Measurements from ENCODE around the gene MAP3K19. TPM values are rescaled to one million over a fixed set of nuclear protein-coding genes. Genes with fewer than 3 reads are reported as not detected.
A peak's percentile ranks its signal among the peaks of the same experiment; 100 is the strongest.

The MAP3K19 gene
- total RNA-seq, 1 donor from 2014 or later, result not detected

DNA sequence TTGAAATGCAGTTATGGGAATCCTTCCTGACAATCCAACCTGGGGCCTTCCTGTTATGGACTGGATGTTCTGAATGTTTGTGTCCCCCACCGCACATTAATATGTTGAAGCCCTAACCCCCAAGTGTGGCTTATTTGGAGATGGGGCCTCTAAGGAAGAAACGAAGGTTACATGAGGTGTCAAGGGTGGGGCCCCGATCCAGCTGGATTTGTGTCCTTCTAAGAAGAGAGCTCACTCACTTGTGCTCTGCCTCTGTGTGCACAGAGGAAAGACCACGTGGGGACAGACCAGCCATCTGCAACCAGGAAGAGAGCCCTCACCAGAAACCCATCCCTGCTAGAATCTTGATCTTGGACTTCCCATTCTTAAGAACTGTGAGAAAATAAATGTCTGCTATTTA, 44.4 kb downstream of the MAP3K19 start:
- TF ChIP-seq, protein P1, sequence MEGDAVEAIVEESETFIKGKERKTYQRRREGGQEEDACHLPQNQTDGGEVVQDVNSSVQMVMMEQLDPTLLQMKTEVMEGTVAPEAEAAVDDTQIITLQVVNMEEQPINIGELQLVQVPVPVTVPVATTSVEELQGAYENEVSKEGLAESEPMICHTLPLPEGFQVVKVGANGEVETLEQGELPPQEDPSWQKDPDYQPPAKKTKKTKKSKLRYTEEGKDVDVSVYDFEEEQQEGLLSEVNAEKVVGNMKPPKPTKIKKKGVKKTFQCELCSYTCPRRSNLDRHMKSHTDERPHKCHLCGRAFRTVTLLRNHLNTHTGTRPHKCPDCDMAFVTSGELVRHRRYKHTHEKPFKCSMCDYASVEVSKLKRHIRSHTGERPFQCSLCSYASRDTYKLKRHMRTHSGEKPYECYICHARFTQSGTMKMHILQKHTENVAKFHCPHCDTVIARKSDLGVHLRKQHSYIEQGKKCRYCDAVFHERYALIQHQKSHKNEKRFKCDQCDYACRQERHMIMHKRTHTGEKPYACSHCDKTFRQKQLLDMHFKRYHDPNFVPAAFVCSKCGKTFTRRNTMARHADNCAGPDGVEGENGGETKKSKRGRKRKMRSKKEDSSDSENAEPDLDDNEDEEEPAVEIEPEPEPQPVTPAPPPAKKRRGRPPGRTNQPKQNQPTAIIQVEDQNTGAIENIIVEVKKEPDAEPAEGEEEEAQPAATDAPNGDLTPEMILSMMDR (IDR thresholded peaks at IDR 0.05; ENCODE audit: insufficient read depth, low read length, severe bottlenecking), result no peak
- DNase-seq (ENCODE audit: low read depth), result no peak
- Histone ChIP-seq H3K36me3 (ENCODE audit: control insufficient read depth, insufficient read depth, low read length) (no peaks in the 10 kb centered on the region), H3K4me3 (ENCODE audit: low read depth, low read length) (no peak overlapping the region), H3K27me3 (ENCODE audit: control insufficient read depth, insufficient read depth, low read length) (peaks cover 5% of the 10 kb centered on the region)
- FAIRE-seq, result no peak

DNA sequence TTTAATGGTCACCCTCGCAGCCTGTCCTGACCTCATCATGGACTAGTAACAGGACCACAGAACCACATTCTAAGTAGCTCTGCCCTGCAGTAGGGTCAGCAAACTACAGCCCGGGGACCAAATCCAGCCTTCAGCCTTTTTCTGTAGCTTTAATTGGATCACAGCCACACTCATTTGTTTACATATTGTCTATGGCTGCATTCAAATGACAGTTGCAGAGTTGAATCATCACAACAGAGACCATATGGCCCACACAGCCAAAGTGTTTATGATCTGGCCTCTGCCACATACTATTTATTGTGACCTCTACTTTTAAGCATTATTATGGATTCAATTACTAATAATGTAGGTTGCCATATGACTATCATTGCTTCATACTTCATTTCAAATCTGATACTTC, 47.7 kb downstream of the MAP3K19 start:
- no peaks in the 10 kb centered on the region for H3K27me3 ChIP-seq (ENCODE audit: control insufficient read depth, insufficient read depth, low read length)
- no peak overlapping the region for H3K4me3 ChIP-seq (ENCODE audit: low read depth, low read length)
- TF ChIP-seq, protein P1 (IDR thresholded peaks at IDR 0.05; ENCODE audit: insufficient read depth, low read length, severe bottlenecking), result no peak
- no peaks in the 10 kb centered on the region for H3K36me3 ChIP-seq (ENCODE audit: control insufficient read depth, insufficient read depth, low read length)
- FAIRE-seq, result no peak
- no peak for DNase-seq (ENCODE audit: low read depth)

DNA sequence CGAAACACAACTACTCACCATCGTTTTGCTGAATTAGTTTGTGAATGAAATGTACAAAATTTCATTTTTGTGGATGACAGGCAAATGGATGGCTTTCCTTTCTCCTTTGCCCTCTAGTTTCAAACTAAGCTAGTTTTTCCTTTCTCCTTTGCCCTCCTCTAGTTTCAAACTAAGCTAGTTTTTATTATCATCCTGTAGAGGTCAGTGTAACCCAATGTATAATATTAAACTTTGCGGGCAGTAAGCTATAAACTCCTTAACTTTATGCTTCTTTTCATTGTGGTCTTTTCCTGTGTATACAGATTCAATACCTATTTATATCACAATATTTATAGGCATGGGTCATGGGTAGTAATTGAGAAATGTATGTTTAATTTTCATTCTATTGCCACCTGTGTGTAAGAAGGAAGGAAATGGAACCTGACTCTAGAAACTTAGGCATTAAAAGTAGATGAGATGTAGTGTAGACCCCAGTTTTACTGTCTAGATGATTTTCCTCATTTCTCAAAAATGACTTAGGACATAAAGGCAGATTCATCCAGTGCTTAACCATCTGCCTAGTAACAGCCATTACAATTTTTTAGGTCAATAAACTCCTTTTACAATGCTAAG, 58.1 kb downstream of the MAP3K19 start:
- Histone ChIP-seq H3K4me3 (ENCODE audit: low read depth, low read length) (no peak overlapping the region), H3K27me3 (ENCODE audit: control insufficient read depth, insufficient read depth, low read length) (no peaks in the 10 kb centered on the region), H3K36me3 (ENCODE audit: control insufficient read depth, insufficient read depth, low read length) (no peaks in the 10 kb centered on the region)
- TF ChIP-seq, protein P1 (IDR thresholded peaks at IDR 0.05; ENCODE audit: insufficient read depth, low read length, severe bottlenecking), result peak; percentile 39
- FAIRE-seq, result no peak
- DNase-seq (ENCODE audit: low read depth), result peak; percentile 28

DNA sequence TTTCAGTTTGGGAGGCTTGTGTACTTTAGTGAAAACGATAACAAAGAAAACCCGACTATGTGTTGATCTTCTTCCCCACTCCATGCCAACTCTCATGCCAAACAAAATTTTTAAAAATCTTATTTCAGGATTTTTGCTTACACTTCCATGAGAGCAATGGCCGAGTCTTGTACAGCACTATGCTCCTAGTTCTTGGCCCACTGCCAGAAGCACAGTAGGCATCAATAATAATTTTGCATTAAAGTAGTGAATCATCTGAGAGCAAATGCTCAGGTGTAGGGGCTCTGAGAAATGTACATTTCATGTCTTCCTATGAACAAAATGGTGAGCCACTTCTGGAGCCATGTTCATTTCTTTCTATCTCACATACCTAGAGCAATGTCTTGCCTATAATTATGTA, 62.2 kb downstream of the MAP3K19 start:
- no peaks in the 10 kb centered on the region for H3K27me3 ChIP-seq (ENCODE audit: control insufficient read depth, insufficient read depth, low read length)
- H3K4me3 ChIP-seq (ENCODE audit: low read depth, low read length), result no peak overlapping the region
- TF ChIP-seq, protein P1 (IDR thresholded peaks at IDR 0.05; ENCODE audit: insufficient read depth, low read length, severe bottlenecking), result no peak
- DNase-seq (ENCODE audit: low read depth) (no peak), FAIRE-seq (no peak)
- H3K36me3 ChIP-seq (ENCODE audit: control insufficient read depth, insufficient read depth, low read length), result no peaks in the 10 kb centered on the region

DNA sequence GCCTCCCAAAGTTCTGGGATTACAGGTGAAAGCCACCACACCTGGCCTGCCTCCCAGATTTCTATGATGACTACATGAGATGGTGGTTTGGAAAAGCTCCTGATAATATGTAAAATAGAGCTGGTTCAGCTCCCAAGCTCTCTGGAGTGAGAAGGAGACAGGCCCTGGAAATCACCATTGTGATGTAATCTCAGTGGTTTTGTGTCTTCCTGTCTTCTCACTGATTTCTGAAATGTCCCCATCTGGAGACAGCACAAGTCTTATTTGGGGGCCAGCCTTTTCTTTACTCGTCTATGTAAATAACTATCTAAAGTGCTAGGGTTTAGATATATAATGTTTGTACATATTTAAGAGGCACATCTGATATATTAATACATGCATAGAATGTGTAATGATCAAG, 64.6 kb downstream of the MAP3K19 start:
- no peak for FAIRE-seq
- Histone ChIP-seq H3K36me3 (ENCODE audit: control insufficient read depth, insufficient read depth, low read length) (no peaks in the 10 kb centered on the region), H3K27me3 (ENCODE audit: control insufficient read depth, insufficient read depth, low read length) (no peaks in the 10 kb centered on the region), H3K4me3 (ENCODE audit: low read depth, low read length) (no peak overlapping the region)
- TF ChIP-seq, protein P1 (IDR thresholded peaks at IDR 0.05; ENCODE audit: insufficient read depth, low read length, severe bottlenecking), result no peak
- DNase-seq (ENCODE audit: low read depth), result no peak

DNA sequence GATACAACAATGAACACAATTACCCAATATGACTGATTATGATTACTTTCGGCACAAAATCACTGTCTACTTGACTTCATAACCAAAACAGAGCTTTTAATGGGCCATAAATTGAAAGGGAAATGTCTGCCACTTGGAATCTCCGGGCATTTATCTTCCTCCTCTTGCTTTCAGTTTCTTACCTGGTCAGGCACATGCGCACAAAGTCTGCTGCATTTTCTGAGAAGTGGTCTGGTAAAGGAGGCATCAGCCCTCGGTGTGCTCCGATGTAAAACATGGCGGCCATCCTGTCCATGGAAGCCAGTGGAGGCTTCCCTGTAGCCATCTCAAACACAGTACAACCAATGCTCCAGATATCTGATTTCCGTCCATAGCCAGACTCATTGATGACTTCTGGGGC, 66.6 kb downstream of the MAP3K19 start:
- FAIRE-seq (no peak), DNase-seq (ENCODE audit: low read depth) (no peak)
- H3K27me3 ChIP-seq (ENCODE audit: control insufficient read depth, insufficient read depth, low read length), result no peaks in the 10 kb centered on the region
- H3K4me3 ChIP-seq (ENCODE audit: low read depth, low read length), result no peak overlapping the region
- TF ChIP-seq, protein P1 (IDR thresholded peaks at IDR 0.05; ENCODE audit: insufficient read depth, low read length, severe bottlenecking), result no peak
- no peaks in the 10 kb centered on the region for H3K36me3 ChIP-seq (ENCODE audit: control insufficient read depth, insufficient read depth, low read length)
